GM19238 (cell line): ENCODE measurements around the gene CRADD.

Source experiments
- DNase-seq: peaks from one replicate; pipeline ENCODE4 v3.0.0; 2011; ENCODE audit warnings: low spot score; ENCODE audit not compliant: insufficient read length

The CRADD gene

GRCh38 chr12:93838193-93838592 lies 161.0 kb downstream of the CRADD start:
- DNase-seq = no peak

GRCh38 chr12:93839064-93839463 lies 161.9 kb downstream of the CRADD start:
- no peak for DNase-seq

- no peak for DNase-seq
These were observed 164.5 kb downstream of the CRADD start for GRCh38 chr12:93841671-93842070.

GRCh38 chr12:93844164-93844784 lies 167.1 kb downstream of the CRADD start:
- no peak for DNase-seq

- DNase-seq = no peak
These were observed 169.9 kb downstream of the CRADD start for GRCh38 chr12:93846936-93847516.

GRCh38 chr12:93847517-93848474 lies 170.6 kb downstream of the CRADD start:
- DNase-seq = peak; percentile 59

GRCh38 chr12:93848523-93849101 lies 171.4 kb downstream of the CRADD start:
- DNase-seq = peak; percentile 6

- DNase-seq = no peak
These were observed 172.8 kb downstream of the CRADD start for GRCh38 chr12:93849946-93850345.

- DNase-seq = no peak
These were observed 173.5 kb downstream of the CRADD start for GRCh38 chr12:93850481-93851256.

GRCh38 chr12:93851257-93851671 lies 174.1 kb downstream of the CRADD start:
- no peak for DNase-seq

- no peak for DNase-seq
These were observed 175.0 kb downstream of the CRADD start for GRCh38 chr12:93852173-93852591.

- DNase-seq = no peak
These were observed 176.7 kb downstream of the CRADD start for GRCh38 chr12:93853698-93854478.

- no peak for DNase-seq
These were observed 178.1 kb downstream of the CRADD start for GRCh38 chr12:93855261-93855660.

- DNase-seq = no peak
These were observed 179.4 kb downstream of the CRADD start for GRCh38 chr12:93856611-93857010.

GRCh38 chr12:93857279-93857938 lies 180.2 kb downstream of the CRADD start:
- no peak for DNase-seq

- DNase-seq = no peak
These were observed 180.8 kb downstream of the CRADD start for GRCh38 chr12:93857991-93858447.

GRCh38 chr12:93860668-93861373 lies 183.6 kb downstream of the CRADD start:
- DNase-seq = no peak

GRCh38 chr12:93862424-93862823 lies 185.2 kb downstream of the CRADD start:
- DNase-seq = no peak

GRCh38 chr12:93865751-93866150 lies 188.6 kb downstream of the CRADD start:
- DNase-seq = no peak
